GM21367 (cell line): ENCODE results near the gene HCRTR1.
"Not testable (repeated sequence)": the region's sequence is repeated elsewhere in the genome, so short reads cannot be mapped to it uniquely, and the experiment has no call there.

Experiments
- ATAC-seq: cut with Tn5 transposase; IDR thresholded peaks from one replicate; pipeline ENCODE4 v1.9.1; 2021; ENCODE audit not compliant: unreplicated experiment

Gene HCRTR1

DNA sequence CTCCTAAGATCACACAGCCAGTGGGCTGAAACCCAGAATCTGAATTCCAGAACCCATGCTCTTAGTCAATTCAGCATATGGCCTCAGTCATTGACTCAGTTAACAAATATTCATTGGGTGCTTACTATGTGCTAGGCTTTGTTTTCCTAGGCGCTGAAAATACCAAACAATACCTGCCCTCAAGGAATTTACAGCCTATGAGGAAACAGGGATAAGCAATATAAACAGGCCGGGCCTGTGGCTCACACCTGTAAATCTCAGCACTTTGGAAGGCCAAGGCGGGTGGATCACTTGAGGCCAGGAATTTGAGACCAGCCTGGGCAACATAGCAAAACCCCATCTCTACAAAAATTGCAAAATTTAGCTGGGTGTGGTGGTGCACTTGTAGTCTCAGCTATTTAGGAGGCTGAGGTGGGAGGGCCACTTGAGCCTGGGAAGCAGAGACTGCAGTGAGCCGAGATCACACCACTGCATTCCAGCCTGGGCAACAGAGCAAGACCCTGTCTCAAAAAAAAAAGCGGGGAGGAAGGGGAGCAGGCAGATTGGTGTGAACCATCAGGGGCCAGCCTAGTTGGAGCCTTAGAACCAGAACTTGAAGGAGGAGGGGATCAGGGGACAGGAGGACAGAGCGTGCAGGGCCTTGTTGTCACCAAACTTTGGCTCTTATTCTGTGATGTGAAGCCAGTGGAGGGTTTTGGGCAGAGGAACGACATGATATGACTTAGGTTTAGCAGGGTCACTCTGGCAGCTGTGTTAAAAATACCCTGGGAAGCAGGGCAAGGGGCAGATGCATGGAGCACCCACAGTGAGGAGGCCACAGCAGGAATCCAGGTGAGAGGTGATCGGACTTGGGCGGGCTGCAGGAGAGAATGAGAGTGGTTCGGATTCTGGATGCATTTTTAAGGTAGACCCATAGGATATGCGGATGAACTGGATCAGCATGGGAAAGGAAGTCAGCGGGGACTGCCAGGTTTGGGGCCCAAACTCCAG lies 35.4 kb upstream of the HCRTR1 start:
- ATAC-seq, result no peak

DNA sequence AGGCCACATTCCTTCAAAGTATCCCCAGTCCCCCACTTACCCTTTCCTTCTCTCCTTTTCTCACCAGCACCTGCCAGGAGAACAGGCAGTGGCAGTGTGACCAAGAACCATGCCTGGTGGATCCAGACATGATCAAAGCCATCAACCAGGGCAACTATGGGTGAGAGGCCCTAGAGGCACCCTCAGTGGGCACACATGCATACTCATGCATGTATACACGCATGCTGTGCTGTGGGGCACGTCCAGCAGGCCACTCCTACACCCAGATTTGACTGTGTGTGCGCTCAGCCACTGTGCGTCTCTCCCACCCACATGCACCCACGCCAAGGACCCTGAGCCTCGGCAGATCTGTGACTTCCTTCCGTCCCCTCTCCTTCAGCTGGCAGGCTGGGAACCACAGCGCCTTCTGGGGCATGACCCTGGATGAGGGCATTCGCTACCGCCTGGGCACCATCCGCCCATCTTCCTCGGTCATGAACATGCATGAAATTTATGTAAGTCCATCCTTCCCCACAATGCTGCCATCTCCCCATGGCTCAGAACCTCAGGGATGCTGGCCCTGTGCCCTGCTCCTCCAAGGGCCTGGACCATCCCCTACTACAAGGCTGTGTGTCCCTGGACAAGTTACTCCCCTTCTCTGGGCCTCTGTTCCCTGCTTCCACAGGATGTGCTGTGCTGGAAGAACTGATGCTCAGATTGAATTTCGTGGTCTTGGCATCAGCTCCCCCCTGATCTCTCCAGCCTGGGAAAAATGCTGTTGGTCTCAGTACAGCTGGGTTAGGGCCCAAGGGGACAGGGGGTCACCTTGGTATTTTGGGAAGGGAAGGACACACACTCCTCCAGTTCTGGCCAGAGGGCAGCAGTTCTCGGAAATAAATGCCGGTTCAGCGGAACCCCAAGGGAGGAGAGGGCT lies 34.2 kb upstream of the HCRTR1 start:
- no peak for ATAC-seq

DNA sequence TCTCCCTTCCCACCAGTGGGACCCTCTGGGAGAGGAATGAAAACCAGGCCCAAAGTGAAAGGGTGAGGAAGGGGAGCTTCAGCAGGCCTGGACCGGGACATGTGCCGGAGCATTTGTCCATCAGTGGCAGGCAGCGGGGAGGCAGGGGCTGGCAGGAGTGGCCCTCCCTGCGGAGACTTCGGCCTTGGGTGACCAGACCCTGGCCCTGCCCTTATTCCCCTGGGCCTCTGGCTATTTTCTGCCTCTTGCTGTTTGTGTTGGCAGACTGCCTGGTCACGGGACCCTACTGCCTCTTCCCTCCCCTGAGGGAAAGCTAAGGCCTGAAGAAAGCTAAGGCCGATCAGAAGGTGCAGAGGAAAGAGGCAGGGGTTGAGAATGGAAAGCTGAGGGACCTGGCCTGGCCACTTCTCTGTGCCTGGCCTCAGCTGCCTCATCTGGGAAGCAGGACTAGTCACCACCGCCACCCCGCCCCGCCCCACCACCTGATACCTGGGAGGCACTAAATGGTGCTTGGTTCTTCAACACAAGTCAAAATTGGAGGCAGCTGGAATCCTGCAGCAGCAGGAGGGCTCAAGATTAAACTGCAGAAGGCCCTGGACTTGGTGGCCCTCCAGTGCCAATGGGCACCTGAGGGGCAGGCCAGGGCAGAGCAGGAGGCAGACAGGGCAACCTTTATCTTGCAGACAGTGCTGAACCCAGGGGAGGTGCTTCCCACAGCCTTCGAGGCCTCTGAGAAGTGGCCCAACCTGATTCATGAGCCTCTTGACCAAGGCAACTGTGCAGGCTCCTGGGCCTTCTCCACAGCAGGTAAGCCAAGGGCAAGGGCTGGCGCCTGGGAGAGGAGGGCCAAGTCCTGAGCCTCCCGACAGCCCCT lies 33.3 kb upstream of the HCRTR1 start:
- no peak for ATAC-seq

DNA sequence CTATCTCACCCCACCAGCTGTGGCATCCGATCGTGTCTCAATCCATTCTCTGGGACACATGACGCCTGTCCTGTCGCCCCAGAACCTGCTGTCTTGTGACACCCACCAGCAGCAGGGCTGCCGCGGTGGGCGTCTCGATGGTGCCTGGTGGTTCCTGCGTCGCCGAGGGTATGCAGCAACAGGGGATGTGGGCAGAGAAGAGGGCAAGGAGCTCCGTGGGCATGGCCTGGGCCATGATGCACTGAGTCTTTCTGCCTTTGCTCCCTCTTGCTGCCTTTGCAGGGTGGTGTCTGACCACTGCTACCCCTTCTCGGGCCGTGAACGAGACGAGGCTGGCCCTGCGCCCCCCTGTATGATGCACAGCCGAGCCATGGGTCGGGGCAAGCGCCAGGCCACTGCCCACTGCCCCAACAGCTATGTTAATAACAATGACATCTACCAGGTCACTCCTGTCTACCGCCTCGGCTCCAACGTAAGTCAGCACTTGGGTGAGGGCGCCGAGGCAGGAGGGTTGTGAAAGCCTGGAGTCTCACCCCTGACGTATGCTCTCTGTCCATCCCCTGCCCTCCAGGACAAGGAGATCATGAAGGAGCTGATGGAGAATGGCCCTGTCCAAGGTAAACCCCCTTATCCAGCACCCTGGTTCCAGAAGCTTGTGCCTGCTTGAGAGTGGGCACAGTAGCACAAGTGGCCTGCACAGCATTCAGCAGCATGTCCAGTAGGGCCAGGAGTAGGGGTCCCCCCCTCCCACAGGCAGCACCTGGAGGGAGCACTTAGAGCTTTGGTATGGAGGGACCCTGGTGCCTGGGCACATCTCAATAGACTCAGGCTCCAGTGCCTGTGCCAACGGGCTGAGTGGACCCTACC lies 32.4 kb upstream of the HCRTR1 start:
- no peak for ATAC-seq

DNA sequence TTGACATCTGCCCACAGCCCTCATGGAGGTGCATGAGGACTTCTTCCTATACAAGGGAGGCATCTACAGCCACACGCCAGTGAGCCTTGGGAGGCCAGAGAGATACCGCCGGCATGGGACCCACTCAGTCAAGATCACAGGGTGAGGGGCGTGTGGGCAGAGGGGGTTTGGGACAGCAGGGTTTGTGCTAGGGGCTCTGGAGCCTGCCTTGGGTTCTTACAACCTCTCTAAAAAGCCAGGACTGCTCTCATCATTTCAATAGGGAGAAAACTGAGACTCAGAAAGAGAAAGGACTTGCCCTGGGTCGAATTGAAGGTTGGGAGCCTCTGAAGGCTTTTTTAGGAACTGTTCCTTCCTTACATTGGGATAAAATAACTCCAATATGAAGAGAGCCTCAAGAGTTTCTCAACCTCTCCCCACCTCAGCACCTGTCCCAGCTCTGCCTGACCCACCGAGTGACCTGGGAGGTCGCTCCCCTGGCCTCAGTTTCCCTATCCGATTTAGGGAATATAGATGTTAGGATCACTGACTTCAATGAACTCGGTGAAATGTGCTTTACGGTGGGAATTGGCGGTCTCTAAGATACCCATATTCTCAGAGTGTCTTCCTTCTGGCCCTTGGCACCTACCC lies 31.6 kb upstream of the HCRTR1 start:
- ATAC-seq, result no peak

DNA sequence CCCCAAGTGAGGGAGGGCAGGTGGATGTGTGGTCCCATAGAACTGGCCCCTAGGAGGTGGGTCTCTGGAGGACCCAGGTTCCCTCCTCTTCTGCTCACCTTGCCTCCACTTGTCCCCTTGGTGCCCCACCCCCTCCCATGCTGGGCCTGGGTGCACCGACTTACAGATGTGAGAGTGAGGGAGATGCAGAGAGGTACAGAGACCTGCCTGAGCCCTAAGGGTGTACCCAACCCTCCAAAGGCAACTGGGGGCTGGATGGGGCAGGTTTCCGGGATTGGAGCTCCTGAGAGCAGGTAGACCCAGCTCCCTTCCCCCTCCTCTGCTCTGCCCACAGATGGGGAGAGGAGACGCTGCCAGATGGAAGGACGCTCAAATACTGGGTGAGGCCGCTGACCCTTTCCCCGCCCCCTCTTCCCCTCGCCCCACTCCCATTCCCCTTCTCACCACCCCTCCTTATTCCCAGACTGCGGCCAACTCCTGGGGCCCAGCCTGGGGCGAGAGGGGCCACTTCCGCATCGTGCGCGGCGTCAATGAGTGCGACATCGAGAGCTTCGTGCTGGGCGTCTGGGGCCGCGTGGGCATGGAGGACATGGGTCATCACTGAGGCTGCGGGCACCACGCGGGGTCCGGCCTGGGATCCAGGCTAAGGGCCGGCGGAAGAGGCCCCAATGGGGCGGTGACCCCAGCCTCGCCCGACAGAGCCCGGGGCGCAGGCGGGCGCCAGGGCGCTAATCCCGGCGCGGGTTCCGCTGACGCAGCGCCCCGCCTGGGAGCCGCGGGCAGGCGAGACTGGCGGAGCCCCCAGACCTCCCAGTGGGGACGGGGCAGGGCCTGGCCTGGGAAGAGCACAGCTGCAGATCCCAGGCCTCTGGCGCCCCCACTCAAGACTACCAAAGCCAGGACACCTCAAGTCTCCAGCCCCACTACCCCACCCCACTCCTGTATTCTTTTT lies 30.8 kb upstream of the HCRTR1 start:
- ATAC-seq, result no peak

DNA sequence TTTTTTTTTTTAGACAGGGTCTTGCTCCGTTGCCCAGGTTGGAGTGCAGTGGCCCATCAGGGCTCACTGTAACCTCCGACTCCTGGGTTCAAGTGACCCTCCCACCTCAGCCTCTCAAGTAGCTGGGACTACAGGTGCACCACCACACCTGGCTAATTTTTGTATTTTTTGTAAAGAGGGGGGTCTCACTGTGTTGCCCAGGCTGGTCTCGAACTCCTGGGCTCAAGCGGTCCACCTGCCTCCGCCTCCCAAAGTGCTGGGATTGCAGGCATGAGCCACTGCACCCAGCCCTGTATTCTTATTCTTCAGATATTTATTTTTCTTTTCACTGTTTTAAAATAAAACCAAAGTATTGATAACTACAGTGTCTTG lies 30.2 kb upstream of the HCRTR1 start:
- not testable (repeated sequence) for ATAC-seq

DNA sequence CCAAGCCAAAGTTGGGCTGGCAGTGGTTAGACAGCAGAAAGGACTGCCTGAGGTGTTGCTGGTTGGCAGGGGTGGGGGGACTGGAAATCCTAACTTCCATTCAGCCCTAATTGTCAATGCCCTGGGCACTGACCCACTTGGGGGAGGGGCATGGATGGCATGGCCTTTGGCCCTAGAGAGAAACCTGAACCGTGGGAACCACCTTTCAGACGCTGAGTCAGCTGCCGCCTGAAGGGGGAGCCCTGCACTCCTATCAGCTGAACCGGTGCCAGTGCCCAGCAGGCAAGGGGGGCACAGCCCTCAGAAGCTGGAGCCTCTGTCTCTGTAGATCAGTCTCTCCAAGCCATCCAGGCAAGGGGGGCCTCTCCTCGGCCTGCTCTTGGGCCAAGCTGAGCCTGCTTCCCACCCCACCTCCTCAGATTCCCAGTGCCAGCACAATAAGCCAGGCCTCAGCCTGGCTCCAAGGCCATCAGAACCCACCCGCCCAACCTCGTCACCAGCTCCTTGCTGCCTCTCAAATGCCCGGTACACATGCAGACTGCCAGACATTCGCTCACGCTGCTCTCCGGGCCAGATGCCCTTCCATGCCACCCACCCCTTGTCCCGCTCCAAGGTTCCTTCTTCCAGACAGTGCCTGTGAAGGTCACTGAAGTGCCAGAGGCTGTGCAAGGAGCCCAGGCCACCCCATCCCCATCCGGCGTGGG lies 29.6 kb upstream of the HCRTR1 start:
- ATAC-seq, result no peak

DNA sequence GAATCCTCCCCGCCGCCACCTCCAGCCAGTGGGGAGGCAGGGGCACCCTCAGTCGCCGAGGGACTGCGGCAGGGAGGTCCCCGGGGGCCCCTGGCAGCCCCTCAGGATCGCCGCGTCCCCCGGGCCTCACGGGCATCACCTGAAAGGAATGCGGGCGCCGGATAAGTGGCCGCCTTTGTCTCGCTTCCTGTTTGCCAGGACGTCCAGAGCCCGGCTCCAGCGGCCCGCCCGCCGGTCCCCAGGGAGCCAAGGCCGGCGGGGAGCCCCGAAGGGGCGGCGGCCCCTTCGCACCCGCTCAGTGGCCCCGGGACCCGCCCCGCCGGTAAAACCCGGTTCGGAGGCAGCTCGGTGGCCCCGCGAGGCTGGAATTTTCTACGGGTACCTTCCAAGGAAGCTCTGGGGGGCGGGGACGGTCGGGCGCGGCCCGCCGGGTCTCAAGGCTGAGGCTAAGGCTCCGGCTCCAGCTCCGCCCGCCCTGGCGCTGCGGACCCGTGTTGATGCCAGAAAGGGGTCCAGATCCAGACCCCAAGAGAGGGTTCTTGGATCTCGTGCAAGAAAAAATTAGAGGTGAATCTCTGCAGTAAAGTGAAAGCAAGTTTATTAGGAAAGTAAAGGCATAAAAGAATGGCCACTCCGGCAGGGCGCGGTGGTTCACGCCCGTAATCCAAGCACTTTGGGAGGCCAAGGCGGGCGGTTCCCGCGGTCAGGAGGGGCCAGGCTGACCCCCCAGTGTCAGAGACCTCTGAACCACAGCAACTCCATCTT lies 28.6 kb upstream of the HCRTR1 start:
- no peak for ATAC-seq

DNA sequence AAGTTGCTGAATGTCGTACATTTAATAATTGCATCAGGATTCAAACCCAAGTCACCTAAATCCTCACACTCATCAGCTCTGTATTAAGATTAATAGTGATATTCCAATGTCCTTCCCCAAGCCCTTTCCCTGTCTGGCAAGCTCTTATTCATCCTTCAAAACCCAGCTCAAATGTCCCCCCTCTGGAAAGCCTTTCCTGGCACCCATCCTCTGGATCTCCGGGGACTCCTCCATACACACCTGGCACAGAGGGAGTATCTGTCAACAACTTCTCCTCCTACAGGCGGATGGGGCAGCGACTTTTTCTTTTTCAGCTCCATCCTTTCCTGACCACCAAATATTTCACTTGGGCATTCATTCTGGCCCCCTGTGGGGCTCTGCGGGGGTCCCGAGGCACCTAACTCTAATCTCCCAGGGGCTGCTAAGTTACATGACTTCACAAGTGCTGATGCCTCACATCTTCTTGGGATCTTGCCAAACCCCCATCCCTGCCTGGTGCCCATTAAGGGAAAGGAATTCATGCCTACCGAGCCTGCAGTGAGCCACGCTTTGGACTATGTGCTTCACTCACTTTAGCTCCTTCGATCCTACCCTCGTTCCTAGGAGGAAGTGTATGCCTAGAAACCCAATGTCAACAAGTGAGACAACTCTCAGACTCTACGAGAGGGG lies 25.9 kb upstream of the HCRTR1 start:
- ATAC-seq, result no peak

DNA sequence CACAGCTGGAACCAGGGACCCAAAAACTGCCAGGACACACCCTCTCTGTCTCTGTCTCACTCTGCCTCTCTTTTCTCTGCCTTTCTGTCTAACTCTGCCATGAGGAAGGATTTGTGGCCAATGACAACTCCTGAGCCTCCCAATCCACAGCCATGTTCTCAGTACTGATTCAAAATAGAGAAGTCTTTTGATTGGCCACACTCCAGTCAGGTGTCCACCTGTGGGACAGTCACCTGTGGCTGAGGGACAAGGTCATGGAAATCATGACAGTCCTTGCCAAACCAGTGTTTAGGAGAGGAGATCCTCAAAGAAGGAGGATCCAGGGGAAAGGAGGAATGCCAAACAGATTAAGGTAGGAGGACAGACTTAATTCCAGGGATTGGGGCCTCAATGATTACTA lies 25.4 kb upstream of the HCRTR1 start:
- no peak for ATAC-seq

DNA sequence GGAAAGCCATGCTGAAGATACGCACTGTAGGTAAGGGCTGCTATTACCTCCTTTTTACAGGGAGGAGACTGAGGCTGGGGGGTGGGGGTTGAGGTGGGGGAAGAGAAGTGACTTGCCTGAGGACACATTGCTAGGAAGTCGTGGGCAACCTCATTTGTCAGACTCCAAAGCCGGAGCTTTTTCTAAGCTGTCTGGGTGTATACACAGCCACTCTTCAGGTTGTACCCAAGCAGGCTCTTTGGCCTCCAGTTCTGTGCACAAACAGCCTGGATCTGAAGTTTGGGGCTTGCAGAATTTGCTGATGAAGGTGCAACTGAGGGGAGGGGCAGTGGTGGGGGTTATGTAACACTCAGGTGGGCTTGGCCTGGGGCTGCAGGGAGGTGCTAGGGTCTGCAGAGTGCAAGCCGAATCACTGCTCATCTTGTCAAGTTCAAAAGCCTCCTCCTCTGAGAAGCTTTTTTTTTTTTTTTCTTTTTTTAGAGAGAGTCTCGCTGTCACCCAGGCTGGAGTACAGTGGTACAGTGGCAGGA lies 24.3 kb upstream of the HCRTR1 start:
- no peak for ATAC-seq

DNA sequence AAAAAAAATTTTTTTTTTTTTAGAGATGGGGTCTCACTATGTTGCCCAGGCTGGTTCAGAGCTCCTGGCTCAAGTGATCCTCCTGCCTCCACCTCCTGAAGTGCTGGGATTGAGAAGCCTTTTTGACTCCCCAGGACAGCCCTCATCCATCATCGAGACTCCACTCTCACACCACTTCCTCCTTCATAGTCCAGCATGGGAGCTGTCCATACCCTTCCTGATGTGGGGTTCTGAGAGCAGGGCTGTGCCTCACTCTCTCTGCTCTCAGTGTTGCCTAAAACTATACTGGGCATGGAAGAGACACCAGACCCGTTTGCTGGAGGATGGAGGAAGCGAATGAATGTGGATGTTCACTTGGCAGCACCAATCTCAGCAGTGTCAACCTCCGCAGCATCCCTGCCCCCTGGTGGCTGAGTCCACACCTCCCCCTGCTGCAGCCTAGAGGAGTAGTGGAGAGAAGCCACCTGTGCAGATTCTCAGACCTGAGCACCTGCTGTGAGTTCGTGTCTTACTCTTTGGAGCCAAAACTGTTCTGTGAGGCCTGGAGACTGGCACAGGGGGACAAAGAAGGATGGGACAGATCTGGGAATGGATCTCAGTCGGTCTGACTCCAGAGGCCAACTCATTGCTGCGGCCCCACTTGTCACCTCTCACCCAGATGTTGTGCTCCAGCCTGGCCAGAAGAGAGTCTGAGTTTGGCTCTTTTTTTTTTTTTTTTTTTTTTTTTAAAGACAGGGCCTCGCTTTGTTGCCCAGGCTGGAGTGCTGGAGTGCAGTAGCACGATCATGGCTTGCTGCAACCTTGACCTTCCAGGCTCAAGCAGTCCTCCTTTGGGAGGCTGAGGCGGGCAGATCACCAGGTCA lies 23.5 kb upstream of the HCRTR1 start:
- ATAC-seq, result no peak

DNA sequence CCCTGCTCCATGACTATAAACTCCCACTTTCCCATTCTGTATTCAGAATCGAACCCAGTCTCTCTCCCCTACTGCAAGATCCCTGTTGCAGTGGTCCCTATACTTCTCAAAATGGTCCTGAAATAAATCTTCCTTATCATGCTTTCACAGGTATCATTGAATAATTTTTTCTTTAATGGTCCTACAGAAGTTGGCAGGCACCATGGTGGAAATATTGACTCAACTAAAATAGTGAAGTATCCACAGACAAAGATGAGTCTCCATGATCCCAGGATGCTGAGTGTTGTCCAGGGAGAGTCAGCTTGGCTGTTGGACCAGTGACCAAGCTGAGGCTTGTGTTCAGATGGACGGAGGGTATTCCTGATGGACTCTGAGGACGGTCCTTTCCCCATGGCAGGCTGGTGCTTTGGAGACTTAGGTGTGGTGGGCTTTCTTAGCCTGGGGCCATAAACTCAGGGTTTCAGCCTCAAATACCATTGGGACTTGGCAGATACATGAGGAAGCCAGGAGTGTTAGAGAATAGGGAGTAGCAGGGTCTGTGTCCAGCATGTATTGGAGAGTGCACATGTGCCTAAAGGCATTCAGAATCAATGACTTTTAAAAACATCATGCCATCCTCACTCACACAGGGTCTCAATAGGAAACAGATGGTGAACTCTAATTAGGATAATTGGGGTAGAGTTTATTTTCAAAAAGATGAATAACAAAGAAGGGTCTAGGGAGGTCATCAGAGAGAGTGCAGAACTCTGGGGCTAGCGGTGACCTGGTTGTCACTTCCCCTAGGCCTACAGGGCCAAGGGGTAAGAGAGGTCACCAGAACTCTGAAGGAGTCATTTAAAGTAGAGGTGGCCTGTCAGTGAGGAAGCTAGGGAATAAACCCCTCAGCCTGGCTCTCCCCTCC lies 21.4 kb upstream of the HCRTR1 start:
- no peak for ATAC-seq
